GM12878 (cell line): Measurements from ENCODE around the gene GSE1. TPM values are rescaled to one million over a fixed set of nuclear protein-coding genes. Genes with fewer than 3 reads are reported as not detected.
A peak's percentile ranks its signal among the peaks of the same experiment; 100 is the strongest.

Experiments
- BCL11A ChIP-seq: IDR thresholded peaks from 2 replicates; pipeline ENCODE4 v1.6.1; 2011; ENCODE audit warnings: low read depth, low read length
- BMI1 ChIP-seq: fragments of 450-650 bp; IDR thresholded peaks from 2 replicates; pipeline ENCODE4 v1.6.1; 2016; ENCODE audit warnings: mild to moderate bottlenecking, moderate library complexity, borderline replicate concordance
- DPF2 ChIP-seq: fragments of 450-650 bp; IDR thresholded peaks from 2 replicates; pipeline ENCODE4 v1.6.1; 2017; ENCODE audit warnings: mild to moderate bottlenecking
- IKZF2 ChIP-seq, 2 experiments: fragments of 450-650 bp; IDR thresholded peaks; 2 replicates each; pipeline ENCODE4 v1.6.1; 2017; ENCODE audit warnings: mild to moderate bottlenecking in 2 of 2, moderate library complexity in 2 of 2
- KLF5 ChIP-seq: fragments of 450-650 bp; IDR thresholded peaks from 2 replicates; pipeline ENCODE4 v1.6.1; 2014; ENCODE audit warnings: mild to moderate bottlenecking; ENCODE audit not compliant: partially characterized antibody
- MTA3 ChIP-seq: IDR thresholded peaks from 2 replicates; pipeline ENCODE4 v1.6.1; 2012; ENCODE audit warnings: low read length, inconsistent platforms, borderline replicate concordance
- RB1 ChIP-seq: fragments of 450-650 bp; formaldehyde crosslinking; IDR thresholded peaks from 2 replicates; pipeline ENCODE4 v1.6.1; 2017; ENCODE audit warnings: mild to moderate bottlenecking, borderline replicate concordance
- TCF3 ChIP-seq: IDR thresholded peaks from 2 replicates; pipeline ENCODE4 v1.6.1; 2012; ENCODE audit warnings: low read depth, mild to moderate bottlenecking, low read length, borderline replicate concordance; ENCODE audit not compliant: insufficient read depth
- ZBED1 ChIP-seq: IDR thresholded peaks from 2 replicates; pipeline ENCODE4 v1.6.1; 2016; ENCODE audit warnings: borderline replicate concordance
- ZNF274 ChIP-seq: IDR thresholded peaks from one replicate; pipeline ENCODE4 v1.8.0; 2011; ENCODE audit not compliant: insufficient read length, insufficient read depth
- ZNF622 ChIP-seq: fragments of 450-650 bp; IDR thresholded peaks from 2 replicates; pipeline ENCODE4 v1.6.1; 2017; ENCODE audit warnings: mild to moderate bottlenecking, inconsistent platforms
- polyA plus RNA-seq, 11 experiments: library from polyadenylated mRNA; depleted of rRNA in 4 of 11; unstranded in 6 of 11; stranded (reverse) in 5 of 11; fragments of >200 nt; fragmentation: Nextera tagmentation in 4 of 11; fragmentation: Illumina TruSeq in 1 of 11; extraction: Ambion mirVana in 4 of 11; extraction: Trizol in 1 of 11; gene quantifications; 1 replicate in 1 of 11; 2 replicates in 10 of 11; pipeline versions ENCODE4 v1.2.1 to v1.2.3, GENCODE V29; 2011 to 2016; ENCODE audit warnings: inconsistent platforms in 2 of 11, missing spikeins in 2 of 11, low read depth in 1 of 11
- total RNA-seq, 4 experiments: library from RNA; depleted of rRNA in 3 of 4; stranded (reverse); fragments of >200 nt in 3 of 4; fragmentation: Illumina TruSeq in 1 of 4; extraction: Trizol in 1 of 4; gene quantifications; 2 replicates each; pipeline versions ENCODE4 v1.2.1 to v1.2.3, GENCODE V29; 2013 to 2021
- TF ChIP-seq, protein P1 (sequence below): IDR thresholded peaks from 2 replicates; pipeline ENCODE4 v1.6.1; 2012; ENCODE audit warnings: low read depth, low read length, improper control_type of control experiment
- TF ChIP-seq, protein P2 (sequence below): fragments of 450-650 bp; IDR thresholded peaks from 2 replicates; pipeline ENCODE4 v1.6.1; 2018; ENCODE audit warnings: borderline replicate concordance, mild to moderate bottlenecking; ENCODE audit not compliant: partially characterized antibody
- TF ChIP-seq, protein P3 (sequence below): fragments of 450-650 bp; IDR thresholded peaks from 2 replicates; pipeline ENCODE4 v1.6.1; 2017; ENCODE audit warnings: mild to moderate bottlenecking

The GSE1 gene
- total and polyA plus RNA-seq, 10 of the 15 experiments (the other 5 are each of a cell fraction or from before 2014, with no cell fraction given) = 4.6 to 58.7 (median 18.2) TPM

DNA sequence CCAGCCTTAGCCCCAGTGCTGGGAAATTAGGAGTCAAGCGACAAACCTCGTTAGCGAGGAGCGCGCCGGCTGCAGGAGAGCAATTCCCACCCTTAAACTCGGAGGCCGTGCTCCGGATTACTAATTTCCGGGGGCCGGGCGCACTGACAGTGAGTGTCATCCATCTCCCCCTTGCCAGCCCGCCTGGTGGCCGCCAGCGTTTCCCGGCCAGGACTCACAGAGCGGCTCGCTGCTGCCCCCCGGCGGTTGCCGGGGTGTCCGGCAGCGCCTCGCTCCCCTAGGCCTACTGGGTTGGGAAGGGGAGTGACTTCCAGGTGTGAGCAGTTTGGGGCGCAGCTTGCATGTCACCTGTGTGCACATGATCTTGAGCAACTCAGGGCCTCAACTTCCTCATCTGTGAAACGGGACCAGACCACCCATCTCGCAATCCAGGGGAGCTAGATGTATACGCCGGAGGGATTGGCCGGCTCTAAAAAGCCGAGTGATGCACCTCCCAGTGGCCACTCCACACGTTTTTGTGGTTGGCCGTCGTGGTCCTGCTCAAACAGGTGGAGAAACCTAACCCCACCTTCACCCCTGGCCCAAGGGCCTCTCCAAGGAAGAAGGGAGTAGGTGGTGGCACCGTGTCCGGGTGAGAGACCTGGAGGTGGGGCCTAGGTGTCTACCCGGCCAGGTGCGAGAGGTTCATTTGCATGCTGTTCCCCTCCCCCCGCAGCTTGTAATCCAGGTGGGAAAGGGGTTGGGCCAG is 2.5 kb upstream of the GSE1 start (continued):
- peak; percentile 32; the same call in 1 of the 2 replicates for TF ChIP-seq MTA3
- no peak for TF ChIP-seq BMI1
- TF ChIP-seq IKZF2 (IDR thresholded peaks at IDR 0.05) = peak; percentile 32 to 42; a peak in 2 of 4 replicates
- TF ChIP-seq RB1 = peak; percentile 81; the same call in 1 of the 2 replicates
- TF ChIP-seq BCL11A = no peak
- TF ChIP-seq TCF3 = peak; percentile 56; the same call in 1 of the 2 replicates
- TF ChIP-seq ZNF622 = no peak
- TF ChIP-seq ZNF274 = no peak
- no peak for TF ChIP-seq KLF5
- no peak for TF ChIP-seq ZBED1
- TF ChIP-seq, protein P1, sequence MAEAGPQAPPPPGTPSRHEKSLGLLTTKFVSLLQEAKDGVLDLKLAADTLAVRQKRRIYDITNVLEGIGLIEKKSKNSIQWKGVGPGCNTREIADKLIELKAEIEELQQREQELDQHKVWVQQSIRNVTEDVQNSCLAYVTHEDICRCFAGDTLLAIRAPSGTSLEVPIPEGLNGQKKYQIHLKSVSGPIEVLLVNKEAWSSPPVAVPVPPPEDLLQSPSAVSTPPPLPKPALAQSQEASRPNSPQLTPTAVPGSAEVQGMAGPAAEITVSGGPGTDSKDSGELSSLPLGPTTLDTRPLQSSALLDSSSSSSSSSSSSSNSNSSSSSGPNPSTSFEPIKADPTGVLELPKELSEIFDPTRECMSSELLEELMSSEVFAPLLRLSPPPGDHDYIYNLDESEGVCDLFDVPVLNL = no peak
- TF ChIP-seq, protein P2, sequence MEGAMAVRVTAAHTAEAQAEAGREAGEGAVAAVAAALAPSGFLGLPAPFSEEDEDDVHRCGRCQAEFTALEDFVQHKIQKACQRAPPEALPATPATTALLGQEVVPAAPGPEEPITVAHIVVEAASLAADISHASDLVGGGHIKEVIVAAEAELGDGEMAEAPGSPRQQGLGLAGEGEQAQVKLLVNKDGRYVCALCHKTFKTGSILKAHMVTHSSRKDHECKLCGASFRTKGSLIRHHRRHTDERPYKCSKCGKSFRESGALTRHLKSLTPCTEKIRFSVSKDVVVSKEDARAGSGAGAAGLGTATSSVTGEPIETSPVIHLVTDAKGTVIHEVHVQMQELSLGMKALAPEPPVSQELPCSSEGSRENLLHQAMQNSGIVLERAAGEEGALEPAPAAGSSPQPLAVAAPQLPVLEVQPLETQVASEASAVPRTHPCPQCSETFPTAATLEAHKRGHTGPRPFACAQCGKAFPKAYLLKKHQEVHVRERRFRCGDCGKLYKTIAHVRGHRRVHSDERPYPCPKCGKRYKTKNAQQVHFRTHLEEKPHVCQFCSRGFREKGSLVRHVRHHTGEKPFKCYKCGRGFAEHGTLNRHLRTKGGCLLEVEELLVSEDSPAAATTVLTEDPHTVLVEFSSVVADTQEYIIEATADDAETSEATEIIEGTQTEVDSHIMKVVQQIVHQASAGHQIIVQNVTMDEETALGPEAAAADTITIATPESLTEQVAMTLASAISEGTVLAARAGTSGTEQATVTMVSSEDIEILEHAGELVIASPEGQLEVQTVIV = no peak
- TF ChIP-seq, protein P3, sequence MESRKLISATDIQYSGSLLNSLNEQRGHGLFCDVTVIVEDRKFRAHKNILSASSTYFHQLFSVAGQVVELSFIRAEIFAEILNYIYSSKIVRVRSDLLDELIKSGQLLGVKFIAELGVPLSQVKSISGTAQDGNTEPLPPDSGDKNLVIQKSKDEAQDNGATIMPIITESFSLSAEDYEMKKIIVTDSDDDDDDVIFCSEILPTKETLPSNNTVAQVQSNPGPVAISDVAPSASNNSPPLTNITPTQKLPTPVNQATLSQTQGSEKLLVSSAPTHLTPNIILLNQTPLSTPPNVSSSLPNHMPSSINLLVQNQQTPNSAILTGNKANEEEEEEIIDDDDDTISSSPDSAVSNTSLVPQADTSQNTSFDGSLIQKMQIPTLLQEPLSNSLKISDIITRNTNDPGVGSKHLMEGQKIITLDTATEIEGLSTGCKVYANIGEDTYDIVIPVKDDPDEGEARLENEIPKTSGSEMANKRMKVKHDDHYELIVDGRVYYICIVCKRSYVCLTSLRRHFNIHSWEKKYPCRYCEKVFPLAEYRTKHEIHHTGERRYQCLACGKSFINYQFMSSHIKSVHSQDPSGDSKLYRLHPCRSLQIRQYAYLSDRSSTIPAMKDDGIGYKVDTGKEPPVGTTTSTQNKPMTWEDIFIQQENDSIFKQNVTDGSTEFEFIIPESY = no peak
- 0 out of 2 replicates have a peak, but pooled peaks have one; percentile 41 for TF ChIP-seq DPF2
